ENCODE data around the gene GRID1.

GRID1 gene

GRCh38 chr10:86225103-86225782, 141.4 kb downstream of the GRID1 start:
- no peak for DNase-seq

- DNase-seq: no peak
These were observed 142.1 kb downstream of the GRID1 start for GRCh38 chr10:86224354-86225102.

- no peak for DNase-seq
These were observed 143.3 kb downstream of the GRID1 start for GRCh38 chr10:86223256-86223655.

GRCh38 chr10:86222687-86223086, 143.9 kb downstream of the GRID1 start:
- DNase-seq: no peak

- DNase-seq: no peak
These were observed 144.3 kb downstream of the GRID1 start for GRCh38 chr10:86222336-86222650.

- no peak for DNase-seq
These were observed 144.9 kb downstream of the GRID1 start for GRCh38 chr10:86221442-86222335.

GRCh38 chr10:86220626-86221025, 146.0 kb downstream of the GRID1 start:
- no peak for DNase-seq

GRCh38 chr10:86219271-86219670, 147.3 kb downstream of the GRID1 start:
- DNase-seq: no peak

- DNase-seq: no peak
These were observed 147.8 kb downstream of the GRID1 start for GRCh38 chr10:86218842-86219241.

GRCh38 chr10:86218160-86218559, 148.4 kb downstream of the GRID1 start:
- DNase-seq: no peak

GRCh38 chr10:86217371-86218080, 149.1 kb downstream of the GRID1 start:
- no peak for DNase-seq

- no peak for DNase-seq
These were observed 149.7 kb downstream of the GRID1 start for GRCh38 chr10:86216886-86217285.

- DNase-seq: no peak
These were observed 150.9 kb downstream of the GRID1 start for GRCh38 chr10:86215712-86216111.

GRCh38 chr10:86215046-86215445, 151.5 kb downstream of the GRID1 start:
- no peak for DNase-seq

- DNase-seq: no peak
These were observed 153.4 kb downstream of the GRID1 start for GRCh38 chr10:86213148-86213547.

- no peak for DNase-seq
These were observed 154.2 kb downstream of the GRID1 start for GRCh38 chr10:86212391-86212700.

GRCh38 chr10:86211691-86212390, 154.8 kb downstream of the GRID1 start:
- DNase-seq: no peak

- no peak for DNase-seq
These were observed 156.2 kb downstream of the GRID1 start for GRCh38 chr10:86210416-86210815.

GRCh38 chr10:86209726-86210125, 156.9 kb downstream of the GRID1 start:
- DNase-seq: no peak

GRCh38 chr10:86207226-86207625, 159.4 kb downstream of the GRID1 start:
- DNase-seq: no peak

GRCh38 chr10:86206240-86206579, 160.4 kb downstream of the GRID1 start:
- DNase-seq: no peak
